Fibroblast of lung (primary cell): ENCODE data around the gene CHDH. TPM values are rescaled to one million over a fixed set of nuclear protein-coding genes. Genes with fewer than 3 reads are reported as not detected.

ENCODE experiments used
- DNase-seq, 2 donors: peaks; one replicate each; pipeline versions ENCODE4 v3.0.0 to v3.0.0-alpha.2; 2010; ENCODE audit warnings: low read depth in 2 of 2
- H2AFZ ChIP-seq: 2 replicates; pipeline ENCODE4 v1.5.1; 2012; ENCODE audit warnings: low read length, control low read depth, inconsistent platforms
- H3K27ac ChIP-seq: 2 replicates; pipeline ENCODE4 v1.5.1; 2011; ENCODE audit warnings: low read length, control low read depth; ENCODE audit not compliant: insufficient read depth
- H3K27me3 ChIP-seq: 2 replicates; pipeline ENCODE4 v1.5.1; 2011; ENCODE audit warnings: mild to moderate bottlenecking, low read length; ENCODE audit not compliant: control insufficient read depth, insufficient read depth
- H3K36me3 ChIP-seq: 2 replicates; pipeline ENCODE4 v1.5.1; 2011; ENCODE audit warnings: low read length; ENCODE audit not compliant: control insufficient read depth, insufficient read depth
- H3K4me1 ChIP-seq: 2 replicates; pipeline ENCODE4 v1.5.1; 2011; ENCODE audit warnings: low read length; ENCODE audit not compliant: control insufficient read depth, insufficient read depth; ENCODE audit errors: extremely low read depth
- H3K4me2 ChIP-seq: 2 replicates; pipeline ENCODE4 v1.5.1; 2011; ENCODE audit warnings: low read length, control low read depth; ENCODE audit not compliant: insufficient read depth; ENCODE audit errors: extremely low read depth
- H3K4me3 ChIP-seq, 4 experiments: fragments of 200-600 bp in 1 of 4; sonication (generic) in 1 of 4; replicated peaks in 1 of 4; 2 replicates each; pipeline ENCODE4 v1.5.1; 2011 to 2016; ENCODE audit warnings: low read length in 4 of 4, low read depth in 3 of 4, mild to moderate bottlenecking in 3 of 4, control low read depth in 2 of 4, inconsistent platforms in 1 of 4, mixed read lengths in 1 of 4; ENCODE audit not compliant: insufficient read depth in 1 of 4; ENCODE audit errors: control extremely low read depth in 1 of 4
- H3K79me2 ChIP-seq: 2 replicates; pipeline ENCODE4 v1.5.1; 2012; ENCODE audit warnings: mild to moderate bottlenecking, low read length, inconsistent platforms; ENCODE audit not compliant: control insufficient read depth, insufficient read depth
- H3K9ac ChIP-seq: 2 replicates; pipeline ENCODE4 v1.5.1; 2011; ENCODE audit warnings: mild to moderate bottlenecking, low read length, control low read depth; ENCODE audit not compliant: insufficient read depth
- H3K9me3 ChIP-seq: 2 replicates; pipeline ENCODE4 v1.5.1; 2012; ENCODE audit warnings: low read depth, low read length; ENCODE audit not compliant: control insufficient read depth, insufficient read depth
- H4K20me1 ChIP-seq: 2 replicates; pipeline ENCODE4 v1.5.1; 2011; ENCODE audit warnings: low read length; ENCODE audit not compliant: control insufficient read depth, insufficient read depth; ENCODE audit errors: extremely low read depth
- EZH2 ChIP-seq: IDR thresholded peaks from 2 replicates; pipeline ENCODE4 v1.5.1; 2012; ENCODE audit warnings: low read length, control low read depth, mild to moderate bottlenecking; ENCODE audit errors: missing control alignments
- polyA plus RNA-seq, 2 donors: library from polyadenylated mRNA; depleted of rRNA in 1 of 2; stranded (reverse) in 1 of 2; unstranded in 1 of 2; fragments of >200 nt; gene quantifications; 2 replicates each; pipeline ENCODE4 v1.2.1, GENCODE V29; 2011 to 2012; ENCODE audit warnings: missing spikeins in 1 of 2
- total RNA-seq: library from RNA; depleted of rRNA; stranded (reverse); fragments of >200 nt; gene quantifications from 2 replicates; pipeline ENCODE4 v1.2.1, GENCODE V29; 2014
- TF ChIP-seq, protein P1 (sequence below), 2 donors: IDR thresholded peaks in 1 of 2; conservative IDR thresholded peaks in 1 of 2; 1 replicate in 1 of 2; 2 replicates in 1 of 2; pipeline ENCODE4 v1.5.1; 2011 to 2012; ENCODE audit warnings: low read length in 2 of 2, control low read depth in 1 of 2, inconsistent platforms in 1 of 2, low read depth in 1 of 2, mild to moderate bottlenecking in 1 of 2

The CHDH gene
- total and polyA plus RNA-seq, 2 donors (not counting 1 experiment from before 2014, with no cell fraction given): 0.23 to 0.83 TPM

- TF ChIP-seq, protein P1, sequence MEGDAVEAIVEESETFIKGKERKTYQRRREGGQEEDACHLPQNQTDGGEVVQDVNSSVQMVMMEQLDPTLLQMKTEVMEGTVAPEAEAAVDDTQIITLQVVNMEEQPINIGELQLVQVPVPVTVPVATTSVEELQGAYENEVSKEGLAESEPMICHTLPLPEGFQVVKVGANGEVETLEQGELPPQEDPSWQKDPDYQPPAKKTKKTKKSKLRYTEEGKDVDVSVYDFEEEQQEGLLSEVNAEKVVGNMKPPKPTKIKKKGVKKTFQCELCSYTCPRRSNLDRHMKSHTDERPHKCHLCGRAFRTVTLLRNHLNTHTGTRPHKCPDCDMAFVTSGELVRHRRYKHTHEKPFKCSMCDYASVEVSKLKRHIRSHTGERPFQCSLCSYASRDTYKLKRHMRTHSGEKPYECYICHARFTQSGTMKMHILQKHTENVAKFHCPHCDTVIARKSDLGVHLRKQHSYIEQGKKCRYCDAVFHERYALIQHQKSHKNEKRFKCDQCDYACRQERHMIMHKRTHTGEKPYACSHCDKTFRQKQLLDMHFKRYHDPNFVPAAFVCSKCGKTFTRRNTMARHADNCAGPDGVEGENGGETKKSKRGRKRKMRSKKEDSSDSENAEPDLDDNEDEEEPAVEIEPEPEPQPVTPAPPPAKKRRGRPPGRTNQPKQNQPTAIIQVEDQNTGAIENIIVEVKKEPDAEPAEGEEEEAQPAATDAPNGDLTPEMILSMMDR (conservative IDR thresholded peaks at IDR 0.05 in 1 of 2, IDR thresholded peaks at IDR 0.05 in 1 of 2; ENCODE audit: low read depth in 1 of 2, low read length in 2 of 2): no peak
- no peak for TF ChIP-seq EZH2
- Histone ChIP-seq H2AFZ (no peak overlapping the region), H3K27me3 (no peaks in the 10 kb centered on the region), H3K79me2 (no peaks in the 10 kb centered on the region), H3K36me3 (no peaks in the 10 kb centered on the region), H3K9me3 (no peaks in the 10 kb centered on the region), H3K4me1 (no peaks in the 10 kb centered on the region), H4K20me1 (no peaks in the 10 kb centered on the region), H3K9ac (no peak overlapping the region), H3K4me3 (no peak overlapping the region), H3K4me2 (no peak overlapping the region), H3K27ac (no peak overlapping the region)
- DNase-seq: peak in 1 of 2 donors; percentile 26
Measured at GRCh38 chr3:53816425-53816824, 29.8 kb downstream of the CHDH start.

DNA sequence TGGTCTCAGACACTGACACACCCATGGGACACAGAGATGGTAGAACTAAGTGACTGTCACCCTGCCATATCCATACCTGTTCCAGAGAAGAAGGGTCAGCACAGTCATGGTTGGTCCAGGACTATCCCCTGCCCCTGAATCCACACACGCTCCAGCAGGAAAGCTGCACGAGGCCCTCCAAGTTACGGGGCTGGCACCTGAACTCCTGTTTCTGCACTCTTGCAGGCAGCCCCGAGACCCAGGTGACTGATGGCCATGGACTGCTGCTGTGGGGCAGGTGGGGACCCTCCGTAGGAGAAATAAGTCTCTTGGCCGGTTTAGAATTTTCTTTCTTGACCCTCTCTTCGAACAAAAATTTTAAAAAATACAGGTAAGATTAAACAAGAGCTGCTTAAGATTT lies 30.6 kb downstream of the CHDH start:
- no peak overlapping the region for H3K27ac ChIP-seq
- TF ChIP-seq, protein P1 (conservative IDR thresholded peaks at IDR 0.05 in 1 of 2, IDR thresholded peaks at IDR 0.05 in 1 of 2; ENCODE audit: low read depth in 1 of 2, low read length in 2 of 2): no peak
- no peak for TF ChIP-seq EZH2
- DNase-seq: no peak
- no peak overlapping the region for H3K9ac ChIP-seq
- H3K36me3 ChIP-seq: no peaks in the 10 kb centered on the region
- H3K4me3 ChIP-seq: no peak overlapping the region
- no peaks in the 10 kb centered on the region for H3K4me1 ChIP-seq
- no peaks in the 10 kb centered on the region for H4K20me1 ChIP-seq
- no peaks in the 10 kb centered on the region for H3K27me3 ChIP-seq
- H3K79me2 ChIP-seq: no peaks in the 10 kb centered on the region
- H3K9me3 ChIP-seq: no peaks in the 10 kb centered on the region
- H3K4me2 ChIP-seq: no peak overlapping the region
- H2AFZ ChIP-seq: no peak overlapping the region

DNA sequence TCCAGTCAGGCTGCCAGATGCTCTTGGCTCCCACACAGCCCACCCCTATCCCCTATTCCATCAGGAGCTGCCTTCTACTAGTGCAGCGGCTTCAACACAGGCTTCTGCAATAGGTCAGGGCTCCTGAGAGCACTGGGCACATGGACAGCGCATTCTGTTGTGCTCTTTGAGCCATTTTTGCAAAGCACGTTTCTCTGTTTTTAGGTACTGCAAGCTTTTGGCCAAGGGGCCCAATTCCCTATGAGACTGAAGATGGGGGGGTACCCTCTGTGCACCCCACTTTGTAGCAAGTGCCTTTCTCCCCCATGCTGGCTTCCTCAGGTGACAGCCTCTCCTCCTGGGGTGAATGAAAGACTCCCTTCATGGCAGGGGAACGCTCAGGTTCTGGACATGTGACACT lies 31.2 kb downstream of the CHDH start:
- H3K79me2 ChIP-seq: no peaks in the 10 kb centered on the region
- no peak overlapping the region for H3K9ac ChIP-seq
- H3K4me2 ChIP-seq: no peak overlapping the region
- no peaks in the 10 kb centered on the region for H3K27me3 ChIP-seq
- no peak overlapping the region for H3K4me3 ChIP-seq
- H3K9me3 ChIP-seq: no peaks in the 10 kb centered on the region
- no peak overlapping the region for H2AFZ ChIP-seq
- H3K4me1 ChIP-seq: no peaks in the 10 kb centered on the region
- no peak for TF ChIP-seq EZH2
- TF ChIP-seq, protein P1 (conservative IDR thresholded peaks at IDR 0.05 in 1 of 2, IDR thresholded peaks at IDR 0.05 in 1 of 2; ENCODE audit: low read depth in 1 of 2, low read length in 2 of 2): no peak
- no peaks in the 10 kb centered on the region for H3K36me3 ChIP-seq
- DNase-seq: no peak
- no peak overlapping the region for H3K27ac ChIP-seq
- no peaks in the 10 kb centered on the region for H4K20me1 ChIP-seq
